HG02678 (cell line): ENCODE results near the gene TJP3.

ENCODE experiments used
- ATAC-seq: cut with Tn5 transposase; IDR thresholded peaks from one replicate; pipeline ENCODE4 v1.9.1; 2021; ENCODE audit warnings: mild to moderate bottlenecking, moderate library complexity; ENCODE audit not compliant: unreplicated experiment

The TJP3 gene

DNA sequence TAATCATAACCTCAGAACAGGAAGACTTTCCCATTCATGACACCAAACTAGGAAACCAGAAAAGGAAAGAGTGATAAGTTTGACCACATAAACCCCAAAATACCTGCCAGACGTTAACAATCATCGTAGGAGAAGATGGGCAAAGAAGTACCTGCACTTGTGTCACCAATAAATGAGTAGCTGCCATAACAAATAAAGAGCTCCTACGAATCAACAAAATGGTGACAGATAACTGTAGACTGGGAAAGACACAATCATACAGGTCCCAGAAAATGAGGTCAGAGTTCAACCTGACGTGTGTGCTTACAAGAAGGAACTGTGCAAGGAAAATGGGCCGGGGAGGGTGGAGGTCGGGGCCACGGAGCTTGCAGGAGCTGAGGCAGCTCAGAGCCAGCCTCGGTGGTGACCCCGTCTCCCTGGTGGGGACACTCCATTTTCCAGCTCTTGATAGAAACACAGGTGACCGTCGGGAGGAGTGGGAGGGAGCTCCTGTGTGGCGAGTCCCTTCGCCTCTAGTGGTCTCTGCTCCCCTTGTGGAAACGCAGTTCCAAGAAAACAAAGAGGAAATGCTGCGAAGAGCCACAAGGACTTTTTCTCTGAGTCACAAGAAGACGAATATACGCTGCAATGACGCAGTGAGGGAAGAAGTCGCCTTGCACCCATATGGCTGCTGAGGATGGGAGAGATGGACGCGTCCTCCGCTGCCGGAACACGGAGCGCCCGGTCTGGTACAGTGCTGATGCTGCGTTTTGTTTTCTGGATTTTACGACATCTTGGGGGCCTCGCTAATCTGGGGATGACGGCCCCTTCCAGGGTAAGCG lies 17.4 kb upstream of the TJP3 start:
- no peak for ATAC-seq

DNA sequence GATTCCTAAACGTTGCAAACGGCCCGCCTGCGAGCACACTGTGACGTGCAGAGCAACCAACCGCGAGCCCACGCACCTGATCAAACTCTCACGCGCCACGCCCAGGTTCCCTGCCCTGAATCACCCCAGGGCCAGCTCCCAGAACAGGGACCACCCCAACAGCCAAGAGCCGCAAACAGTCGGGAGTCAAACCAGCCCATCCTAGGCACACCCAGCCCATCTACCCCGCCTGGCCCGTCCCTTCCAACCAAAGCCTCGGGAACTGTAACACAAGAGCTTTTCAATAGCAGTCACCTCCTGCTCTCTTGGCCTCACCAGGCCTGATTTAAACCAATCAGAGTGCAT lies 16.8 kb upstream of the TJP3 start:
- ATAC-seq = no peak

DNA sequence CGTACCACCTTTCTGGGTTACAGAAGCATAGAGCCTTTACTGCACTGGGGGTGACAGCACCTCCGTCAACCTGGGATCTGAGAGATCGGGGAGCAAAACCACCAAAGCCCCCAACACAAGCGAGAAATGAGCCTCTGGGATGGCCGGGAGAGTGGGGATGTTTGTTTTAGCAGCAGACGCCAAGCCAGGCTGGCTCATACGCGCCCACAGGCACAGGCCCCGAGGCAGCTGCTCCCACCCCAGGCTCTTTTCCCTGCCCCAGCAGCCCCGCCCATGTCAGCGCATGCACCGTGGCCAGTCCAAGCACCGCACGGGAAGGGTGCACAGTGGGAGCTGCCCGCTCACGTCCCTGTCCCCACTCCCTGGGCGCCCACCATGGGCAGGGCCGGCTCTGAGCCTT lies 16.5 kb upstream of the TJP3 start:
- ATAC-seq = no peak

DNA sequence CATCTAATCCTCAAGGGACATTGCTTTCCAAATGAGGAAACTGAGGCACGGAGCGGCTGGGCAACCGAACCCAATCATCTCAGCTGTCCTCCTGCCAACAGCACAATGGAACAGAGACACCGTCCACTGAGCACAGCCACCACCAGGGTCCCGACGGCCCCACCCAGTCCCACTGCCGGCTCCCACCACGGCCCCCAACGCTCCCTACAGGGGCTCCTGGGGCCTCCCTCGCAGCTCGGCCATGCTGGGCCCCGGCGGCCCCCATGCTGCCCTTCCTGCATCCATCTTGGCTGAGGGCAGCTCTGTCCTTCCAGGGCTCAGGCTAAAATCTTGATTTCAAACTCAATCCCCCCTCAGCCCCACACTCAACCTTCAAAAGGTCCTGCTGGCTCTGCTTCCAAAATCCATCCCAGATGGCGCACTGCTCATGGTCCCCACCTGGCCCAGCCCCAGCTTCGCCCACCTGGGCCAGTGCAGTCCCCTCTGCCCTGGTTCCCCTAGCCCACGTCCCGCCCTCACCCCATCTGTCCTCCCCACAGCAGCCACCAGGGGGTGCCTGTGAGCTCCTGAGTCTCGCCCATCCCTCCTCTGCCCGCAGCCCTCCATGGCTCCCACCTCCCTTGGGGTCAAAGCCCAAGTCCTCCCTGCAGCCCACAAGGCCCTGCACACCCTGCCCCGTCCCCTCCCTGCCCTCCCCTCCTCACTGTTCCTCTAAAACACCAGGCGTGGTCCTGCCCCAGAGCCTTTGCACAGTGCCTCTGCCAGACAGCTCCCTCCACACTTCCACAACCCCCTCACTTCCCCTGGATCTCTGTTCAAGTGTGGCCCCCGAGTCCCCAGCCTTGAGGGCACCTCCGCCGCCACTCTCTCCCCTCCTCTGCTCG lies 15.8 kb upstream of the TJP3 start:
- no peak for ATAC-seq

DNA sequence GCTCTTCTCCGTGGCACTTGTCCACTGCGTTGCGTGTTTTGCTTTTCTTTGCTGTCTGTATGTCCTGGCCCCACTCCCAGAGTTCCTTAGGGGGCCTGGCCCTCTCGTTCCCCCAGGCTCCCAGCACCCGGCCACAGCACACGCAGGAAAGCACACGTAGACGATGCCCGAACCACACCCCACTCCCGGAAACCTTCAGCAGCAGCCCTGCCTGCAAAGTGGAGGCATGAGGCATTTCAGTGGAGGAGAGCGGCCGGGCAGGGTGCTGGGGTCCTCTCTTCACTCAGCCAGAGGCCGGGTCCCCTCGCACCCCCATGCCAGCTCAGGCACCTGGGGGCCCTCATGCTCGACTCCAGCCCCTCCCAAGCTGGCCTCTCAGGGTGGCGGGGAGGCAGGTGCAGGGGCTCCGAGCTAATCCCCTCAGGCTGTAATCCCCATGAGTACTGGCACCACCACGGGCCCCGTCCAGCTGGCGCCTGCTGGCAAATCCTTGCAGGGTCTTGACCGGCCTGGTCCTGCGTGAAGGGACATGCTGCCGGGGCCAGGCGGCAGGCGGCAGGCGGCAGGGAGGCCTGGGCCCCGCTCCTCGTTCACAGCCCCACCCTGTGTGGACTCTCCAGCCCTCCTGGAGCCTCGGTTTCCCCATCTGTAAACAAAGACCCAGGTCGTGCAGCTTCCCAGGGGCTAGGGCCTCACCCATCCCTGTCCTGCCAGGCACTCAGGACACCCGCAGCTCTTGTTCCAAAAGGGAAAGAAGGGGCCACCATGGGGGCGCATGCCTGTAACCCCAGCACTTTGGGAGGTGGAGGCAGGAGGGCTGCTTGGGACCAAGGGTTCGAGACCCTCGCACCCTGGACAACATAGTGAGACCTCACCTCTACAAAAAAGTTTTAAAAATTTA lies 14.9 kb upstream of the TJP3 start:
- ATAC-seq = no peak

DNA sequence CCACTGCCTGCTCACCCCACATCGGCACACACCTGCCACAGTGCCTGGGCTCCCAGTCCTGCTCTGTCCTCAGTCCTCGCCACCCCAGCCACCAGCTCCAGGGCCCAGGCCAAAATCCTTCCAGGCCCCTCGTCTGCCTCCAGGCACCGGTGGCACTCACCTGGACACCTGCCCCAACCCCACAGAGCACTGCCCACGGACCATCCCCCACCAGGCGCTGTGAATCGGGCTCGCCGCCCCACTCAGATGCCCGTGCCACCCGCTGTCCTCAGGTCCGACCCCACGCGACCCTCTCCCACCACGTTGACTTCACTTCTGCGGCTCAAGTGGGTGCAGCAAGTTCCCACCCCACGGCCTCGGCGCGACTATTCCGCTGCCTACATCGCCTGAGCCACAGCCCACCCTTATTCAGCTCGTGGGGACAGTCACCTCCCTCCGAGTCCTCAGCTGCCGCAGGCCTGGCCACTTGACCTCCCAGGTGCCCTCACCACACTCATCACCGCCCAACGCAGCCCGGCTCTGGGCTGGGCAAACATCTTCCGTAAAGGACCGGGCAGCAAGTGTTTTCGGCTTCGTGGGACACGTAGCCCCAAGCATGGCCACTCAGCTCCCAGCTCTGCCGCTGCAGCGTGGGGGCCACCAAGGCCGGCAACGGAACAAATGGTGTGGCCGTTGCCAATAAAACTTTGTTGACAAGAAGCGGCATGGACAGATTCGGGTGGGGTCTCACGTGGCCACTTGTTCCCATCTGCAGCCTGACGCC lies 13.6 kb upstream of the TJP3 start:
- no peak for ATAC-seq

DNA sequence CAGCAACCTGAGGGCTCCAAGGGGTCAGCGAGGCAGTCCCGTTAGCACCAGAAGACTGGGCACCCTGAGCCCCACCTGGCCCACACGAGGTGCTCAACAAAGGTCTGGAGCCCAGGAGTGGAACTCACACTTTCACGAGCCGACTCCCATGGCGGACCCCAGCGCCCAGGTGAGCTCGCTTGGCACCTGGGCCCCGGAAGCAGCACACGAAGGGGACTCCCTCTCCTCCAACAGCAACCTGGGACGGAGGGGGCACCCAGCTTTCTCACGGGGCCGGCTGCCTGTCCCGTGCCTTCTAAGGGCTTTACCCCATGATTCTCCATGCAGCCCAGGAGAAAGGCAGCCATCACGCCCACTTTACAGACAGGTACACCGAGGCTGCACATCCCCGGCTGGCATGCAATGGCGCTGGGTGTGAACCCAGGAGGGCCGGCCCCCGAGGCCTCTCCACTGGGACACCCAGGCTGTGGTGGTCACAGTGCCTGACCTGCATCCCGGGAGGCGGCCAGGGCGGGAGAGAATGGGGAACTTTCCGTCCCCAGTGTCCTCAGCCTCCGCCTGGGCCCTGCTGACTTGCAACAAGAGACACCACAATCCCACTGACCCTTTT lies 13.0 kb upstream of the TJP3 start:
- ATAC-seq = no peak

DNA sequence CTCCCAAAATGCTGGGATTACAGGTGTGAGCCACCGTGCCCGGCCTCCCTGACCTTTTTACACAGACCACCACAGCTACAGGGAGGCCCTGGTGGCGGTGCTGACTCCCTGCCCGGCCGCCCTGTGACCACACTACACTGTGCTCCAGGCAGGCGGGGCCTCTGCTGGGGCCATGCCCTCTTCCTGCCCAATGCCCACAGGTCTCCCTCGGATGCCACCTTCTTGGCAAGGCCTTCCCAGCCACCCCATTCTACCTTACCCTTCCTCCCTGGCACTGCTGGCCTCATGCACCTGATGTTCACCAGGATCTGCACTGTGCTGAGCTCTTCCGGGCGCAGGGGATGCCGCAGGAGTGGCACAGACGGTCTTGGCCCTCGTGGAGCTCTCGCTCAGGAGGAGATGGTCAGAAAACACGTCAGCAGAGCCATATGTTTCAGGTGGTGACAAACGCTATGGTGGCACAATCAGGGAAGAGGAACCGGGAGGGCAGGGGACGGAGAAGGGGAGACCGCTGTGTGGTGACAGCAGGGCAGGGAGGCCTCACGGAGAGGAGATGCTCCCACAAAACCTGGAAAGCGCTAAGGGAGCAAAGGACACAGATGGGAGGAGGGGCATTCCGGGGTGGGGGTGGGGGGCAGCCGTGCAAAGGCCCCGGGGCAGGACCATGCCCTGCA lies 12.1 kb upstream of the TJP3 start:
- no peak for ATAC-seq

DNA sequence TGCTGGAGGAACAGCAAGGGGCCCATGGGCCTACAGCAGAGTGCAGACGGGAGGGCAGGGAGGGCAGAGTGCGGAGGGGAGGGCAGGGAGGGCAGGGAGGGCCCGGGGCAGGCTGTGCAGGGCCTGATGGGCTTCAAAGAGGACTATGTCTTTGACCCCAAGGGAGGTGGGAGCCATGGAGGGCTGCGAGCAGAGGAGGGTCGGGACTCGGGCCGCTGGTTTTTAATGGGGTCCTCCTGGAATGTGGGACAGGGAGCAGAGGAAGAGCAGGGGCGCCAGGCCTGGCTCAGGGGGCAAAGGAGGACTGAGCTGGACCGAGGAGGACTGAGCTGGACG lies 11.6 kb upstream of the TJP3 start:
- ATAC-seq = no peak

DNA sequence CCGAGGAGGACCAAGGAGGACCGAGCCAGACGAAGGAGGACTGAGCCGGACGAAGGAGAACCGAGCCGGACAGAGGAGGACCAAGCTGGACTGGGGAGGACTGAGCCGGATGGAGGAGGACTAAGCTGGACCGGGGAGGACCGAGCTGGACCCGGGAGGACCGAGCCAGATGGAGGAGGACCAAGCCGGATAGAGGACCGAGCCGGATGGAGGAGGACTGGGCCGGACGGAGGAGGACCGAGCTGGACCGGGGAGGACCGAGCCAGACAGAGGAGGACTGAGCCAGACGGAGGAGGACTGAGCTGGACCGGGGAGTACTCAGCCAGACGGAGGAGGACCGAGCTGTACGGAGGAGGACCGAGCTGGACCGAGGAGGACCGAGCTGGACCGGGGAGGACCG lies 11.1 kb upstream of the TJP3 start:
- no peak for ATAC-seq

DNA sequence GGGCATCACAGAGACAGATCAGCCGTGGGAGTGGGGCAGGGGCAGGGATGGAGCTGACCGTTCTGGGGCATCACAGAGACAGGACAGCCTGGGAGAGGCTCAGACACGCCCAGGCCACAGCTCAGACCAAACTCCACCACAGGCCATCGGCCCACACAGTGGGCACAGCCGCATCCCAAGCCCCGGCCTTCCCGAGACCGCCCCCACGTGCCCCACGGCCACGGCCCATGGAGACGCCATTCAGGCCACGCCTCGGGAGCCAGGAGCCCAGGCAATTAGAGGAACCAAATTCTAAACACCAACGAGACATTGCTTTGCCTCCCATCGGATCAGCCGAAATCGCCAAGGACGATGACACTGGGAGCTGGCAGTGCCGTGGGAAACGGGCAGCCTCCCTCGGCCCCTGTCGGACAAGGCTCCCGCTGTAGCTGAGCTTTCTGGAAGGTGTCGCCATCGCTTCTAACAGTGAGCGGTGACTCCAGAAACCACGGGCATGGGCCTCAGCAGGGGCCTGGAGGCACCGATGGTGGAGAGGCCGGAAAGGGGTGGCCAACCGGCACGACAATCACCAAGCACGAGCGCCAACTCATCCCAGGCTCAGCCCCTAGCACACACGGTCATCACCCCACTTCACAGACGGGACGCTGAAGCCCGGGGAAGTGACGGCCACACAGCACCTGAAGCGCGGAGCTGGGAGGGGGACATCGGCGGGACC lies 10.4 kb upstream of the TJP3 start:
- ATAC-seq = no peak

DNA sequence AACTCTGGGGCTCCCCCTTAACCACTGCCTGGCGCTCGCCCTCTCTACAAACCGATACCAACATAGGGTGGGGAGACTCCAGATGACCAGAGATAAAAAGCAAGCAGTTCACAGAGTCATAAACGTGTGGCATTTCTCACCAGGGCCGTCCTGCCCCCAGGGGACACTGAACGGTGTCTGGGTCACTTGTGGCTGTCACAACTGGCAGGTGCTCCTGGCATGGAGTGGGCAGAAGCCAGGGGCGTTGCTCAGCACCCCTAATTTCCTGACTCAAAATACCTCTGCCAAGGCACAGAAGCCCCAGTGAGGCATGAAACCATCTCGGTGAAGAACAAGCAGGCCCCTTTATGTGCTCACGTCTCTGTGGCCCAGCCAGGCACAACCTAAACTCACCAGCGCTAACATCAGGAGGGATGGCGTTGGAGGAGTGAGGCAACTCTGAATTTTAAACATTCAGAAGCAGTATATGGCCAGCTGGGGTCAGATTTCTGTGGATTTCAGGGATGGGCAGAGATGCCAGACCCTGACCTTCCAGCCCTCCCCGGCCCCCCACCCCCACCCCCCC lies 9.7 kb upstream of the TJP3 start:
- ATAC-seq = no peak

DNA sequence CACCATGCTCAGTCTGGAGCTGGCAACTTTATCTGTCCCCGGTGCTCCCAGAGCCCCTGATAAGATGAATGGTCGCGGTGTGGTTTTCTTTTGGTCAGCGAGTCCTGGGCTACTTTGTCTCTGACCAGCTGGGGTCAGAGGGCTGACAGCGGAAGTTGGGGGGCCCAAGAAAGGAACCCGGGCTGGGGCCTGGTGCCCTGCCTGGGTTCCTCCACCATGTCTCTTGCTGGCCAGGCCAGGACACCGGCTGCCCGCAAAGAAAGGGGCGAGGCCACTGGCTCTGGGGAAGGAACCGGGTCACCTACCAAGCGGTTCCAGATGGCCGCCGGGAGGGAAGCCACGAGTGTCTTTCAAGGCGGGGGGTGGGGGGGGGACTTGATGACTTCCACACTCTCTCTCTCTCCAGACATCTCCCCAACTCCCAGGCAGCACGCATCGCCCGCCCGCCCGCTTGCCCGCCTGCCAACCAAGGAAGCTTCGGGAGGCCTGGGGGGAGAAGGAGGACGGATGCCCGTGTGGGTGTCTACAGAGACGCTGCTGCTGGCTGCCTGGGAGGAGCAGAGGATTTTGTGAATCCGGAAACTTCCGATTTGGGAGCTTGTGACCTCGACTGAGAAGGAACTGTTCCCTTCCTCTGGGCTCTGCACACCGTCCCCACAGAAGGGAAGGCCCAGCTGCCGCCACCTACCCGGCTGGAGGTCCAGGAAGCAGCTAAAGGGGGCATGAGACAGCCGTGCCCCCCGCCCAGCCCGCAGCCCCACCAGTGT lies 9.0 kb upstream of the TJP3 start:
- ATAC-seq = no peak

DNA sequence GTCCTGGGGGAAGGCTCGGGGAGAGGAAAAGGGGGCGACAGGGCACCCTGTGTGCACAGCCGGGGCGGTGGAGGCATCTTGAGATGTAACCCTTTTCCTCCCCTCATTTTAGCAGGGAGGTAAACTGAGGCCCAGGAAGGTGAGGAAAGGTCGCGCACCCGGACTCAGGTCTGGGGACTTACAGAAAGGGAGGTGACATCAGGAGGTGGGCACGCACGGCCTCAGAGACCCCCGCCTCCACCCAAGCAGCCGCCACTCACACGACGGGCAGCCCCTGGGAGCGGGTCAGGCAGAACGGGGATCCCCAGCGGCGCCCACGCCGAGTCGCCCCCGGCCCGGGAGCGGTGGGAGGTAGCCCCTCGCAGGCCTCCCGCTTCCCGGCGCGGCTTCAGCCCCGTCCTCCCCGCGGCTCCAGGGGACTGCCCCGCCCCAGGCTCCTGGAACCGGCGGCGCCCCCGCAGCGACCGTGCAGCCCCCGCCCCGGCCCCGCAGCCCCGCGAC lies 8.4 kb upstream of the TJP3 start:
- ATAC-seq = no peak

DNA sequence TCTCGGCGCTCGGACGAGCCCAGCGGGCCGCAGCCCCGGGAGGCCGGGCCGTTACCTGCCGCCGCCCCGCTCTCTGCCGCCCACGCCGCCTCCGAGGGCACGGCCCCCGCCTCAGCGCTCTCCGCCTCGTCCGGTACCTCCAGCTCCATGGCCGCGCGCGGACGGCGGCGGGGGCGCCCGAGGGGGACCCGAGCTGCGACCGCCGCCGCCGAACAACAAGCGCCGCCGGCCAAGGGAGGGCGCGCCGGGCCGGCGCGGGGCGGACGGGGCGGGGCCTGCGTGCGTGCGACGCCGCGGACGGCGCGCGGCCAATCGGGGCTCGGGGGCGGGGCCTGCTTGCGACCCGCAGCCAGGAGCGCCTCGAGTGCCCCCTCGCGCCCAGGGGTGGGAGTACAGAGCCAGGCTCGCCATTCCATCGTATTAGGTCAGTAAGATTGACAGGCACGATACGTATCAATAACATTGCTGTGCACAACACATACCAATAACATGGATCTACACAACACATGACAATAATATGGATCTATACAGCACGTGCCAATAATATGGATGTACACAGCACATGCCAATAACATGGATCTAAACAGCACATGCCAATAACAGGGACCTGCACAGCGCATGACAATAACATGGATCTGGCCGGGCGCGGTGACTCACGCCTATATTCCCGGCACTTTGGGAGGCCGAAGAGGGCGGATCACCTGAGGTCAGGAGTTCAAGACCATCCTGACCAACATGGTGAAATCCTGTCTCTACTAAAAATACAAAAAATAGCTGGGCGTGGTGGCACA lies 7.7 kb upstream of the TJP3 start, which contains the start of gene PIP5K1C:
PIP5K1C (minus strand) TSS at position 227 of the 791 bp plus-strand sequence; CDS start at position 149, 78 bp downstream.
- peak; percentile 90 for ATAC-seq

DNA sequence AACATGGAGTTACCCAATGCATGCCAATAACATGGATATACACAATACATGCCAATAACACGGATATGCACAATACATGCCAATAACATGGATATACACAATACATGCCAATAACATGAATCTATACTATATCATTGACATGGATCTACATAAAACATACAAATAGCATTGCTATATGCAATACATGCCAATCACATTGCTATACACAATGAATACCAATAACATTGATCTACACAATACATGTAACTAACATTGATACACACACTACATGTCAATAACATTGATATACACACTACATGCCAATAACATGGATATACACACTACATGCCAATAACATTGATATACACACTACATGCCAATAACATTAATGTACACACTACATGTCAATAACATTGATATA lies 7.0 kb upstream of the TJP3 start:
- no peak for ATAC-seq

DNA sequence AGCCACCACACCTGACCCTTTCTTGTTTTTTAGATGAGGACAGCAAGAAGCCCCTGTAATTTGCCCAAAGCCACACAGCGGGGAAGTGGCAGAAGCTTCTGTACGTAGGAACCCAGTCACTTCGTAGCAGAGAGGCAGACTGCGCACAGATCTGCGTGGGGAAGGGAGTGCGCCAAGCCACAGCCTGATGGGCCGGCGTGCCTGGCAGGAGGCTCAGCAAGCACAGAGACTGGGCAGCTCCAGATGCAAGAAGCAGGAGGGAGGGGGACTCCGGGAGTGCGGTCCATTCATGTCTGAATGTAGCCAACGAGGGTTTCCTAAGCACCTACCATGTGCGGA lies 347 bp upstream of the TJP3 start:
- ATAC-seq = no peak
